Dermis blood vessel endothelial cell (primary cell): ENCODE data around the gene MBNL1. TPM values are rescaled to one million over a fixed set of nuclear protein-coding genes. Genes with fewer than 3 reads are reported as not detected.
"Not testable (repeated sequence)": the region's sequence is repeated elsewhere in the genome, so short reads cannot be mapped to it uniquely, and the experiment has no call there.

Experiments
- DNase-seq: peaks from one replicate; pipeline ENCODE4 v3.0.0; 2010
- total RNA-seq: library from RNA; depleted of rRNA; stranded (reverse); fragments of >200 nt; gene quantifications from 2 replicates; pipeline ENCODE4 v1.2.3, GENCODE V29; 2014

Gene MBNL1
- total RNA-seq, 1 donor from 2014 or later: 389 TPM

DNA sequence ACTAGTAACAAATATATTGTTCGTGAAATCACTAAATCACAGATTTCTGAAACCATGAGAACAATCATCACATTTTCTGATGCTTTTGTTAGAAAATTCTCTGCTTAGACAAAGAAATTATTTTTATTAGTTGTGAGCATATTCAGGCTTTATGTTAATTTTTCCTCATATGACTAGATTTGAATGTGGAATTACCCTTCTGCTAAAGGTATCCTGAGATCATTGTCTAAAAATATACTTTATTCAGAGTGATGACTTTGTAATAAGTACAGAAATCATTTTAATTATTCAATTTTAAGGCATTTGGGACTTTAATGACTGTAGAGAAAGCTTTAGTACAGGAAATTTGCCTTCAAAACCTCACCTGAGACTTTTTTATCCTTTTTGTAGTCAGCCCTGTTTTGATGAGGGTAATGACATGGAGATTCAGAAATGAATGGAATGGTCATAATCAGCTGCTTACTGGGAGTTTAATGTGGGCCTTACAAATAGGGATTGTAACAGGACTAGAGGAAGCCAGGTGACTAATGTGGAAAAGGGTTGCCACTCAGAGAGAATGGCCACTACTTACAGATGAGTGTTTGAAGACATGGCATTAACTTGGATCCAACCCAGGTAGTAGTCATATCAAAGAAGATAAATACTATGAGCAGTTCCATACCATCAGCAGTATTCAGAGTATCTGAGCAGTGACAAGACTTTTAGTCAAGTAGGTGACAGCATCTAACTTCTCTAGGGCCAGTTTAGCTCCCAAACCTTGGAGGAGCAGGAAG lies 148.3 kb downstream of the MBNL1 start:
- no peak for DNase-seq

DNA sequence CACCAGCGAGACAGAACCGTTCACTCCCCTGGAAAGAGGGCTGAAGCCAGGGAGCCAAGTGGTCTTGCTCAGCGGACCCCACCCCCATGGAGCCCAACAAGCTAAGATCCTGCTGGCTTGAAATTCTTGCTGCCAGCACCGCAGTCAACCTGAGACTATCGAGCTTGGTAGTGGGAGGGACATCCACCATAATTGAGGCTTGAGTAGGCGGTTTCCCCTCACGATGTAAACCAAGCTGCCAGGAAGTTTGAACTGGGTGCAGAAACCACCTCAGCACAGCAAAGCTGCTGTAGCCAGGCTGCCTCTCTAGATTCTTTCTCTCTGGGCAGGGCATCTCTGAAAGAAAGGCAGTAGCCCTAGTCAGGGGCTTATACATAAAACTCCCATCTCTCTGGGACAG lies 151.0 kb downstream of the MBNL1 start:
- DNase-seq: no peak

- DNase-seq: no peak
Observed at GRCh38 chr3:152421162-152421561, 152.4 kb downstream of the MBNL1 start.

- no peak for DNase-seq
Observed at GRCh38 chr3:152426393-152426792, 157.7 kb downstream of the MBNL1 start.

GRCh38 chr3:152428577-152428976 lies 159.8 kb downstream of the MBNL1 start:
- no peak for DNase-seq

GRCh38 chr3:152430223-152431002 lies 161.7 kb downstream of the MBNL1 start:
- no peak for DNase-seq

DNA sequence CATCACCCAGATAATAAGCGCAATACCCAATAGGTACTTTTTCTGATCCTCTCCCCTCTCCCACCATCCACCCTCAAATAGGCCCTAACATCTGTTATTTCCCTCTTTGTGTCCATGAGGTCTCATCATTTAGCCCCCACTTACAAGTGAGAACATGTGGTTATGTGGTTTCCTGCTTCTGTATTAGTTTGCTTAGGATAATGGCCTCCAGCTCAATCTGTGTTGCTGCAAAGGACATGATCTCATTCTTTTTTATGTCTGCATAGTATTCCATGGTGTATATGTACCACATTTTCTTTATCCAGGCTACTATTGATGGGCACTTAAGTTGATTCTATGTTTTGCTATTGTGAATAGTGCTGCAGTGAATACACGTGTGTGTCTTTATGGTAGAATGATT lies 165.4 kb downstream of the MBNL1 start:
- no peak for DNase-seq

DNA sequence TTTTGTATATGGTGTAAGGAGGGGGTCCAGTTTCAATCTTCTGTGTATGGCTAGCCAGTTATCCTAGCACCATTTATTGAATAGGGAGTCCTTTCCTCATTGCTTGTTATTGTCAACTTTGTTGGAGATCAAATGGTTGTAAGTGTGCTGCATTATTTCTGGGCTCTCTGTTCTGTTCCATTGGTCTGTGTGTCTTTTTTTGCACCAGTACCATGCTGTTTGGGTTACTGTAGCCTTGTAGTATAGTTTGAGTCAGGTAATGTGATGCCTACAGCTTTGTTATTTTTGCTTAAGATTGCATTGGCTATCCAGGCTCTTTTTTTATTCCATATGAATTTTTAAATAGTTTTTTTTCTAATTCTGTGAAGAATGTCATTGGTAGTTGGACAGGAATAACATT lies 166.5 kb downstream of the MBNL1 start:
- not testable (repeated sequence) for DNase-seq

DNA sequence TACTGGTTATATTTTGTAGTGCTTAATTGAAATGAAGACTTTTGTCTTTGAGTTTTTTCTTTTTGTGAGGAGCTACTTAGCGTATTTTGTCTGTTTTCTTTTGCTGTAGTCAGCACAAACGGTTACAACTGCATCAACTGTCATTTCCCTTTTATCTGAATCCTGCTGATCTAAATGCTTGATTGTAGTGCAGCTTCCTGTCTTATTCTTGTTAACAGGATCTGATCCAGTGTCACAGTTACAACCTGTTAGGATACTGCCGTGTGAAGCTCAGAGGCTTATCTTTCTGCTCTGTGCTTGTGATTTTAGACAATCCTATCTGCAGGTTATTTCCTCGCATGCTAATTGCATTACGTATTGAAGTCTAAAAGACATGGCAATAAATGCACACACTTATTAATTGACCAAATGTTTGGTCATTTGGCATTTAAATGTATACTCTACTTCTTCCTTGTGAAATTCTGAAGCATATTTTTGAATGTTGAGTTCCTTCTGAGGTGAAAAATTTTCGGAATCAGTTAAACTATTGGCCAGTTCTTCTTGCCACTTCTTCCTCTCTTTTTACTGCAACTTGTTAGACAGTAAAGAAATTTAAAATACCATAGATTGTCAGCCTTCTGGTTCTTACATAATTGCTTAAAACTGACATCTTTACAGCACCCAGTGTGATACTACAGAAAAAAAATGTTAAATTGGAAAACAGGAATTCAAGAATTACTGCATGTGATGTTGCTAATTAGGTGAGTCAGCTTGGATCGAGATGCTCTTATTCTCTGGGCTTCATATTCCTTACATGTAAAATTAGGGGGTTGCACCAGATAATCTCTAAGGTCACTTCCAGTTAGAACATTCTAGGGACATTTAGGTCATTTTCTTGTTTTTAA lies 168.2 kb downstream of the MBNL1 start:
- DNase-seq: peak; percentile 76

DNA sequence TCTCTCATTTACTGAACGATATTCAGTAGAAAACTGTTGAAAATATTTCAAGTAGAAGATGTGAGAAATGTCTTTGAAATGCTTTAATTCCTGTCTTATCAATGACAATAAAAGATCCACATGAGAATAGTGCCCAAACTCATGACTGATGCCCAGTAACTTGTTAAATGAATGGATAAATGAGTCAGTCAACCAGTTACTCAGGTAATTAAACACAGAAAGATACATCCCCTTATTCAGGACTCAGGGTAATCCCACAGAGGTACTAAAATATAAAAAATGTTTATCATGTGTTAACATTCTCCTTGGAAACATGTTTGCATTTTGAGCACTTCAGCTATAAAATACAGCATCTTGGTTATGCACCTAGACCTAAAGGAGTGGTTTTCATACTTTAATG lies 169.5 kb downstream of the MBNL1 start:
- DNase-seq: no peak

DNA sequence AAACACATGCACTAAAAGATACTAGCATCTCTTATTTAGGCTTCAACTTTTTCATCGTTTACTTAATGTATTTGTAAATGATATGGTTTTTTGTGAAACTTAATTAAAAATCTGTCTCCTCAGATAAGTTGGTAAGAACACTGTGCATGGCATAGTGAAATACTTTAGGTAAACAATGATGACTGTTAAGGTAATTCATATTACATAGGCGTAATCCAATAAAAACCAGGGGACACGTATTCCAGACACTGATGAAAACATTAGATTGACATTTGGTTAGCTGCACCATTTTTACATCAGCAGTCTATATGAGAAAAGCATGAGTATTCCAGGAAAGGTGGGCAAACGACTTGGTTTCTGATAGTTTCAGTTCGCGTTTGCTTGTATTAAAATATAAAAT lies 170.0 kb downstream of the MBNL1 start:
- no peak for DNase-seq

DNA sequence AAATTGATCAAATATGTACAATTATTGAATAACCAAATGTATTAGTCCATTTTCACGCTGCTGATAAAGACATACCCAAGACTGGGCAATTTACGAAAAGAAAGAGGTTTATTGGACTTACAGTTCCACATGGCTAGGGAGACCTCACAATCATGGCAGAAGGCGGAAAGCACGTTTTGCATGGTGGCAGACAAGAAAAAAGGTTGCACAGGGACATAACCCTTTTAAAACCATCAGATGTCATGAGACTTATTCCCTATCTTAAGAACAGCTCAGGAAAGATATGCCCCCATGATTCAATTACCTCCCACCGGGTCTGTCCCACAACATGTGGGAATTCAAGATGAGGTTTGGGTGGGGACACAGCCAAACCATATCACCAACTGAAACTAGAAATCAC lies 171.5 kb downstream of the MBNL1 start:
- not testable (repeated sequence) for DNase-seq

DNA sequence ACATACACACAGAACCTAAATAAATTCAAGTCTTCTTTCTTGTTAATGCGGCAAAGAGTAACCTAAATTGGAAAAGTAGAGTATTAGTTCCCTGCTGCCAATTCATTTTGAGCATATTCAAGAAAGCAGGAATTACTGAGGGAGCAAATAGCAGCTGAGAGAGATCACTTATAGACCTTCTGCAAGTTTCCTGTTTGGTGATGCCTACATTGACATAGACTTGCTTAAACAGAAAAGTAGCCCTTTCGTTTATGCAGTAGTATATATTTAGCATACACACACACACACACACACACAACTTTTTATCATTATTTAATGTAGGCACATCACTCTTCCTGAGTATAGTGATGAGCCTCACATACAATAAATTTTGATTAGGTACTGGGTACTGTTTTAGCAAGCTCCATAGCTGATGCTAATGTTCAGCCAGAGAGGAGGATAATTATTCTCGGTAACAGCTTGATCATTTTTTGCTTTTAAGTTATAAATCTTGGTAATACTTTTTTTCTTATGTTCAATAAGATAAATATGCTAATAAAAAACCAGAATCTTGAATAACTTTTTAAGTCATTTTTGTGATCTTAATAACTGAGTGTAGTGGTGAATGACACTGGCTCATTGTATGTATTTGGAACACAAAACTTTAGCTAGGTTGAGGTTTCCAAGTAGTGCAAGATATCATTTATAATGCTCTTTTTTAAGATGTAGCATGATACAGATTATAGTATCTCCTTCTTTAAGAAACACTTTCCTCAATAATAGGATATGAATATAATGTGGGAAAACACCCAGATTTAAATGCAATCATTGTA lies 174.7 kb downstream of the MBNL1 start:
- DNase-seq: peak; percentile 30

GRCh38 chr3:152444029-152444641 lies 175.4 kb downstream of the MBNL1 start:
- peak; percentile 77 for DNase-seq

- no peak for DNase-seq
Observed at GRCh38 chr3:152445212-152445611, 176.5 kb downstream of the MBNL1 start.

DNA sequence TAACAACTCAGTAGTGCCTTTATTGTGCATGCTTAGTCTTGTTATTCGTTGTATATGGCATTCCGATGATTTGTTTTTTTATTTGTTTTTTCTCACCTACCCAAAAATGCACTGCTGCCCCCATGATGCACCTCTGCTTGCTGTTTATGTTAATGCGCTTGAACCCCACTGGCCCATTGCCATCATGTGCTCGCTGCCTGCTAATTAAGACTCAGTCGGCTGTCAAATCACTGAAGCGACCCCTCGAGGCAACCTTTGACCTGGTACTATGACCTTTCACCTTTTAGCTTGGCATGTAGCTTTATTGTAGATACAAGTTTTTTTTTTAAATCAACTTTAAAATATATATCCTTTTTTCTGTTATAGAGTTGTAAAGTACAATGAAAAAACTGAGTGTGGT lies 177.8 kb downstream of the MBNL1 start:
- no peak for DNase-seq

- DNase-seq: no peak
Observed at GRCh38 chr3:152447511-152447910, 178.8 kb downstream of the MBNL1 start.

GRCh38 chr3:152448091-152448490 lies 179.4 kb downstream of the MBNL1 start:
- DNase-seq: no peak

DNA sequence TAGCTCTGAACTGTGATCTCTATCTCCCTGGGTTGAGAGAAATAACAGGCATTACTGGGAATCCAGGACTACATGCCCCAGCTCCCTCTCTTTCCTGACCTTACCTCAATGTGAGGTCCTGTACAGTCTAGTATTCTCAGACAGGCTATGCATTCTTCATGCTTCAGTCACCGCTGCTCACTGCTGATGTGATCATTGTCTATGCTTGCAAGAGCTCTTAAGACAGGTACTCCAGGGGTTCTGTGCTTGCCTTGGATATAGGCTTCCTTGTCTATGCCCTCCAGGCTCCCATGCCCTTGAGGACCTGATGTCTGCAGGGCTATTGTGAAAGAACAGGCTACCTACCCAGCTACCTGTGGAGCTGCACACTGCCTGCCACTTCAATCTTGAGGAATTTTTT lies 183.6 kb downstream of the MBNL1 start:
- DNase-seq: no peak

DNA sequence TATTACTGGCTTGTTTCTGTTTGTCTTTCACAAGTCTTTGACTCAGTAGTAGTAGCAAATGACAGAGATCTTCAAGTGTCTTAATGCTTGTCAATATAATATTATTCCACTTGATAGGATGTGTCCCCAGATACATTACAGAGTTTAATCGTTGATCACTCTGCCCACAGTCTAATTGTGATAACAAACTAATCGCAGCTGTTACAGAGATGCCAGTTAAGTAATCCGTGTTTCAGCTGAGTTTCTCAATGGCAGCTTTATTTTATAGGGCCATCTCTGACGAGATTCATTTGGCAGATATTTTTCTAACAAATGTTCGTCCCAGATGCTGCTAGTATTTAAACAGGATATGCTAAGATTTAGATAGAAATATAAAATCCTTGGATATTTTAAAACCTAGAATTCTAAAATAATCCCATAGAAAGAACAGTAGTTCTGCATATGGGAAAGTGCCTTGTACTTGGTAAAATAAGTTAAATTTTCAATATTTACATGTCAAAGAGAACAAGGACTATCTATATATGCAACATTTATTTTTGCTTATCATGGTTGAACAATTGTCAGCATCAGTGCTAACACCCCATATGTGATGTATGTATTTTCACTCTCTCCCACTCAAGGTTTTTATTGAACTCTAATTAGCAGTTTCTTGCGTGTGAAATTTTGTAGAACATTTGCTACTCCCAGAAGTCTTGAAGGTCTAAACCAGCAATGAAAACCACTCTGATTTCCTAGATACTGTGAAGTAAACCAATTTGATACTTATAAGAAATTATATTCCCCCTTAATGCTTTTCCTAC lies 185.5 kb downstream of the MBNL1 start:
- DNase-seq: no peak

DNA sequence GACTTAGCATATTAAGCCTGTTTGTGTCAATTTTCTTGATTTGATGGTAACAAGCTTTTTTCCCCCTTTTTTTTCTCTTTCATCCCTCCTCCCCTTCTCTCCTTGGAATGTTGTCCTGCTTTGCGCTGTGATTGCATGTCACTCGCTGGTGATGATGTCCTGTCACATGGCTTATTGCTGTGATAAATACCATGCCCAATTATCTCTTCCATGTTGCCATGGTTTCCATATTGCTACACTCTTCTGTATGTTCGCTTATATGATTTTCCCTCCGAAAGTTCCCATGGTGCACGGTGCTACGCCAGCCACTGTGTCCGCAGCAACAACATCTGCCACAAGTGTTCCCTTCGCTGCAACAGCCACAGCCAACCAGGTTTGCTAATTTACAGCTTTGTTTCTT lies 187.3 kb downstream of the MBNL1 start:
- DNase-seq: no peak
